ENCODE measurements around the gene RBMS3. TPM values are rescaled to one million over a fixed set of nuclear protein-coding genes. Genes with fewer than 3 reads are reported as not detected.

RBMS3 gene
- total RNA-seq, 1 experiment from 2014 or later, result 5.9 TPM

DNA sequence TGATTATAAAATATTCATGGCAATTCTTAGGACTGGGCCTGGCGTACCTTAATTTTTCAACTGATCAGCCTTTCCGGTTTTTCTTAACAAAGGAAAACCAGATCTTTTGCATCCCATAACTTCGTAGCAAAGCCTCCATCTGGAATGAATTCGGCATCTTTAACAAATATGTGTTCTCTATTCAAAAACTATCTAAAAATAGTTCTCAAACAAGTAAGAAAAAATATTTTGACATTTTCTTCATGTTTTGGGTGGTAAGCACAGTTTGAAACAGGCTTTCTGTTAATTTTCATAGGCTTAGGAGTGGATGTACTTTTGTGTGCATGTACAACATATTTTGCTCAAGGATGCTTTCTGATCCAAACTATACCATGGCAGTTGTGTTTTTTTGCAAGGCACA, 55.1 kb downstream of the RBMS3 start:
- no peaks in the 10 kb centered on the region for H3K9me3 ChIP-seq (ENCODE audit: low read depth, low read length, poor library complexity, severe bottlenecking)
- TF ChIP-seq EZH2 (IDR thresholded peaks at IDR 0.05; ENCODE audit: borderline replicate concordance, low read depth, low read length, poor library complexity, severe bottlenecking), result no peak
- TF ChIP-seq, protein P1, sequence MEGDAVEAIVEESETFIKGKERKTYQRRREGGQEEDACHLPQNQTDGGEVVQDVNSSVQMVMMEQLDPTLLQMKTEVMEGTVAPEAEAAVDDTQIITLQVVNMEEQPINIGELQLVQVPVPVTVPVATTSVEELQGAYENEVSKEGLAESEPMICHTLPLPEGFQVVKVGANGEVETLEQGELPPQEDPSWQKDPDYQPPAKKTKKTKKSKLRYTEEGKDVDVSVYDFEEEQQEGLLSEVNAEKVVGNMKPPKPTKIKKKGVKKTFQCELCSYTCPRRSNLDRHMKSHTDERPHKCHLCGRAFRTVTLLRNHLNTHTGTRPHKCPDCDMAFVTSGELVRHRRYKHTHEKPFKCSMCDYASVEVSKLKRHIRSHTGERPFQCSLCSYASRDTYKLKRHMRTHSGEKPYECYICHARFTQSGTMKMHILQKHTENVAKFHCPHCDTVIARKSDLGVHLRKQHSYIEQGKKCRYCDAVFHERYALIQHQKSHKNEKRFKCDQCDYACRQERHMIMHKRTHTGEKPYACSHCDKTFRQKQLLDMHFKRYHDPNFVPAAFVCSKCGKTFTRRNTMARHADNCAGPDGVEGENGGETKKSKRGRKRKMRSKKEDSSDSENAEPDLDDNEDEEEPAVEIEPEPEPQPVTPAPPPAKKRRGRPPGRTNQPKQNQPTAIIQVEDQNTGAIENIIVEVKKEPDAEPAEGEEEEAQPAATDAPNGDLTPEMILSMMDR (conservative IDR thresholded peaks at IDR 0.05; ENCODE audit: low read depth, low read length), result no peak
- CTCF ChIA-PET, result interaction anchor here (1.3 kb wide), 1 partner anchor 420 kb away, joined by 4 read pairs; no protein-coding TSS in a partner anchor
- no peaks in the 10 kb centered on the region for H3K27me3 ChIP-seq (replicated peaks; ENCODE audit: insufficient read depth, low read depth, low read length, poor library complexity)
- peaks cover 64% of the 10 kb centered on the region for H3K4me1 ChIP-seq (ENCODE audit: insufficient read depth, low read length, poor library complexity, severe bottlenecking)
- no peaks in the 10 kb centered on the region for H3K36me3 ChIP-seq (ENCODE audit: insufficient read depth, low read length, poor library complexity, severe bottlenecking)
- H3K4me3 ChIP-seq (ENCODE audit: low read depth, low read length, poor library complexity, severe bottlenecking), result peak overlapping the region; percentile 30
- intact Hi-C loops (cut with micrococcal nuclease; ENCODE audit: unreplicated experiment), result loop anchor here (2.0 to 5.0 kb wide), 2 partner anchors 54 to 429 kb away; partner anchors contain the start of gene RBMS3
- H3K27ac ChIP-seq (ENCODE audit: low read depth, low read length, poor library complexity, severe bottlenecking), result peak overlapping the region; percentile 72
- POLR2A ChIA-PET (ENCODE audit: low non-redundant PET), result no interaction called here
- DNase-seq (ENCODE audit: low spot score), result no peak
- BruUV-seq (replicated peaks), result TSS peak; percentile 63

DNA sequence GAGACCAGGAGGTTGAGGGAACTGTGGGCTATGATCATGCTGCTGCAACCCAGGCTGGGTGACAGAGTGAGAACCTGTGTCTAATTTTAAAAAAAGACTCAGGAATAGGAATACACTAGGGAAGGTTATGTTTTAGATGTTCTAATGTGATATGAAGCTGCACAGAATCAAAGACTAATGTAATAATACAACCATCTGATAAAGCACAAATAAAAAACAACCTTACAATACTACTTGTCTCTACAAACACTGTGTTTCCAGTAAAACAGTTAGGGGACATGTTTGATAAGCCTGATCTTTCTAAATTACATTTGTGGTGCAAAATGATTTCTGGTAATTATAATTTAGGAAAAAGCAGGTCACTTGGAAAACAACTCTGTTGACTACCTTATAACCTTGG, 56.7 kb downstream of the RBMS3 start:
- Histone ChIP-seq H3K27ac (ENCODE audit: low read depth, low read length, poor library complexity, severe bottlenecking) (no peak overlapping the region), H3K4me3 (ENCODE audit: low read depth, low read length, poor library complexity, severe bottlenecking) (no peak overlapping the region), H3K27me3 (replicated peaks; ENCODE audit: insufficient read depth, low read depth, low read length, poor library complexity) (no peaks in the 10 kb centered on the region), H3K4me1 (ENCODE audit: insufficient read depth, low read length, poor library complexity, severe bottlenecking) (peaks cover 69% of the 10 kb centered on the region), H3K36me3 (ENCODE audit: insufficient read depth, low read length, poor library complexity, severe bottlenecking) (no peaks in the 10 kb centered on the region), H3K9me3 (ENCODE audit: low read depth, low read length, poor library complexity, severe bottlenecking) (no peaks in the 10 kb centered on the region)
- TF ChIP-seq EZH2 (IDR thresholded peaks at IDR 0.05; ENCODE audit: borderline replicate concordance, low read depth, low read length, poor library complexity, severe bottlenecking), result no peak
- TF ChIP-seq, protein P1 (conservative IDR thresholded peaks at IDR 0.05; ENCODE audit: low read depth, low read length), result no peak
- intact Hi-C loops (cut with micrococcal nuclease; ENCODE audit: unreplicated experiment), result loop anchor here (5.0 kb wide), 1 partner anchor 55 kb away; the partner anchor contains the start of gene RBMS3
- POLR2A ChIA-PET (ENCODE audit: low non-redundant PET), result no interaction called here
- CTCF ChIA-PET, result no interaction called here
- BruUV-seq (replicated peaks), result no TSS peak
- no peak for DNase-seq (ENCODE audit: low spot score)

DNA sequence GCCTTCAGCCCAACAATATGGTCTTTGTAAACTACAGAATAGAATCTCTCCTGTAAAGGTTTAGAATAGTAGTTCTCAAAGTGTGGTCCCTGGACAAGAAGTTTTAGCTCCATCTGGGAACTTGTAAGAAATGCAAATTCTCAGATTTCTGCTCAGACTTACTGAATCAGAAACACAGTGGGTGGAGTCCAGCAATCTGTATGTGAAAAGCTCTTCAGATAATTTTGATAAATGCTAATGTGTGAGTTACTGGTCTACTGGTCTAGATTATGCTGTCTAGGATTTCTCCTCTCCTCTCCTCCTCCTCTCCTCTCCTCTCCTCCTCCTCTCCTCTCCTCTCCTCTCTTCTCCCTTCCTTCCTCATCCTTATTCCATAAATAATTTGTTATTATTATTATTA, 57.5 kb downstream of the RBMS3 start:
- Histone ChIP-seq H3K4me3 (ENCODE audit: low read depth, low read length, poor library complexity, severe bottlenecking) (no peak overlapping the region), H3K27ac (ENCODE audit: low read depth, low read length, poor library complexity, severe bottlenecking) (no peak overlapping the region), H3K36me3 (ENCODE audit: insufficient read depth, low read length, poor library complexity, severe bottlenecking) (no peaks in the 10 kb centered on the region), H3K27me3 (replicated peaks; ENCODE audit: insufficient read depth, low read depth, low read length, poor library complexity) (no peaks in the 10 kb centered on the region), H3K9me3 (ENCODE audit: low read depth, low read length, poor library complexity, severe bottlenecking) (no peaks in the 10 kb centered on the region), H3K4me1 (ENCODE audit: insufficient read depth, low read length, poor library complexity, severe bottlenecking) (peaks cover 60% of the 10 kb centered on the region)
- TF ChIP-seq EZH2 (IDR thresholded peaks at IDR 0.05; ENCODE audit: borderline replicate concordance, low read depth, low read length, poor library complexity, severe bottlenecking), result no peak
- TF ChIP-seq, protein P1 (conservative IDR thresholded peaks at IDR 0.05; ENCODE audit: low read depth, low read length), result no peak
- CTCF ChIA-PET, result no interaction called here
- BruUV-seq (replicated peaks), result no TSS peak
- no peak for DNase-seq (ENCODE audit: low spot score)
- POLR2A ChIA-PET (ENCODE audit: low non-redundant PET), result no interaction called here
- intact Hi-C loops (cut with micrococcal nuclease; ENCODE audit: unreplicated experiment), result loop anchor here (5.0 kb wide), 1 partner anchor 56 kb away; the partner anchor contains the start of gene RBMS3

Measured in A673 (cell line).